GM18868 (cell line): ENCODE measurements around the gene TK2.
"Not testable (repeated sequence)": the region's sequence is repeated elsewhere in the genome, so short reads cannot be mapped to it uniquely, and the experiment has no call there.

Source experiments
- ATAC-seq: cut with Tn5 transposase; IDR thresholded peaks from one replicate; pipeline ENCODE4 v1.9.1; 2021; ENCODE audit warnings: mild to moderate bottlenecking, moderate library complexity; ENCODE audit not compliant: unreplicated experiment

The TK2 gene

DNA sequence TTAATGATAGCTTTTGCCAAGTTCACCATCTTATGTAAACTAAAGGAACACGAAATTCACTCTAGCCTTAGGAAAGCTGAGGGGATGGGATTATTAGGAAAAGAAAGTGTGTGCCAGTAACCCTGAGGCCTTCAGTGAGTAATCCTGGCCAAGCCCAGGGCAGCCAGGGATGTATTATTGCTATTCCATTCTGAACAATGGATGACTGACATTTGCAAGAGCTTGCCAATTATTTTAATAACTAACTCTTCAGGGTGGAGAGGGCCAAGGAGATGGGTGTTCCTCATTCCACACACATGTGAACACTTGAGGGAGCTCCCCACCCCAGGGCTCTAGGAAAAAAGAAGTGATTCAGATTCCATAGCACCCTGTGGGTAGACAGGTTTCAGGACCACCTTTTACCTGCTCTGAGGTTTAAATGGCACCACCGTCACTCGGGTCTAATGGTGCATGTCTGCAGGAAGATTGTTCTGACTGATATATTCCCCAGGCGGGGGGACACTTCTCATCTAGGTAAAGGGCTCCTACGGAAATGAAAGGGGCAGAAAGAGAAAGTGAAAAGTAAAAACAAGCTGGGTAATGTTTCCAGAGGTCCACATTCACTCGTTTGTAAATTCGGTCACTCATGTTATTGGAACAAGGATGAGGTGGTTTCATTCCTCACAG lies 41.5 kb downstream of the TK2 start:
- ATAC-seq: peak; percentile 88

GRCh38 chr16:66507731-66508239 lies 42.1 kb downstream of the TK2 start:
- ATAC-seq: no peak

DNA sequence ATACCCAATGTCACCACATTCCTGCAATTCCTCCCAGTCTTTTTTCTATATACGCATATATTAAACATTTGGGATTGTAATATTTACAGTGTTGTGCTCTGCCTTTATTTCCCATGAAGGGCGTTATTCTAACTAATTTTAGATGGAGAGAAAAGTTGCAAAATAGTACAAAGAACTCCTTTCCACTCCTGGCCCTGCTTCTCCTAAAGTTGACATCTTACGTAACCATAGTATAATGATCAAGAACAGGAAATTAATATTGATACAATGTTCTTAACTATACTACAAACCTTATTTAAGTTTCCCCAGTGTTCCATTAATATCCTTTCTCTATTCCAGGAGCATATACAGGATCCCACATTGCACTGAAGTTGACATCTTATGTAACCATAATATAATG lies 46.3 kb downstream of the TK2 start:
- ATAC-seq: no peak

- ATAC-seq: no peak
Observed at GRCh38 chr16:66503030-66503429, 46.9 kb downstream of the TK2 start.

GRCh38 chr16:66502020-66502913 lies 47.7 kb downstream of the TK2 start:
- ATAC-seq: no peak

GRCh38 chr16:66501563-66501962 lies 48.4 kb downstream of the TK2 start:
- ATAC-seq: not testable (repeated sequence)

- ATAC-seq: not testable (repeated sequence)
Observed at GRCh38 chr16:66497921-66498320, 52.0 kb downstream of the TK2 start.

GRCh38 chr16:66496226-66496625 lies 53.7 kb downstream of the TK2 start:
- not testable (repeated sequence) for ATAC-seq

DNA sequence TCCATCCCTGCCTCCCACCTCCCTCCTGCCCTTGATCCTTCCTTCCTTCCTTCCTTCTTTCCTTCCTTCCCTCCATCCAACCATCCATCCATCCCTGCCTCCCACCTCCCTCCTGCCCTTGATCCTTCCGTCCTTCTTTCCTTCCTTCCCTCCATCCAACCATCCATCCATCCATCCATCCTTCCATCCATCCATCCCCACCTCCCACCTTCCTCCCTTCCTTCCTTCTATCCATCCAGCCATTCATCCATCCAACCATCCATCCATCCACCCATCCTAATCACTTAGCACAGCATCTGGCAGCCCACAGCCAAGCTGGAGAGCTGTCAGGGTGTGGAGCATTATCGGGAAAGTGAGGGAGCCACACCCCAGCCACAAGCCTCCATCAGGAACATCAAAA lies 54.5 kb downstream of the TK2 start:
- no peak for ATAC-seq

DNA sequence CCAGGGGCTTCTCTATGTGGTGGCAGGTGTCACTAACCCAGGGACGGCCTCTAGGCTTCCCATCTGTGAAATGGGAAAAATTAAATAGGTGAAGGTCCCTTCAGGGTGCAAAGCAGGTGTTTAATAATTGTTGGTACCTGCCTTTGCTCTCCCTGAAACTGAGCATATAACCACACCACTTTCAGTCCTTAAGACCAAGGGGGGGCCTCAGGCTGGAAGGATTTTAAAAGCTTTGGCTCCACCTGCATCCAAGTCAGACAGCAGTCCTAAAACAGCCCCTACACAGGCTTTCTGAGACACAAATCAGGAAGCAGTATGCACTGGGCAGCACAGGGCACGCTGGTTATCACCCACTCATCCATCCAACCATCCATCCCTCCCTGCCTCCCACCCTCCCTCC lies 55.0 kb downstream of the TK2 start:
- ATAC-seq: no peak

GRCh38 chr16:66493490-66494401 lies 56.2 kb downstream of the TK2 start:
- no peak for ATAC-seq

- no peak for ATAC-seq
Observed at GRCh38 chr16:66491716-66492064, 58.2 kb downstream of the TK2 start.

GRCh38 chr16:66490774-66491715 lies 58.9 kb downstream of the TK2 start:
- ATAC-seq: no peak

DNA sequence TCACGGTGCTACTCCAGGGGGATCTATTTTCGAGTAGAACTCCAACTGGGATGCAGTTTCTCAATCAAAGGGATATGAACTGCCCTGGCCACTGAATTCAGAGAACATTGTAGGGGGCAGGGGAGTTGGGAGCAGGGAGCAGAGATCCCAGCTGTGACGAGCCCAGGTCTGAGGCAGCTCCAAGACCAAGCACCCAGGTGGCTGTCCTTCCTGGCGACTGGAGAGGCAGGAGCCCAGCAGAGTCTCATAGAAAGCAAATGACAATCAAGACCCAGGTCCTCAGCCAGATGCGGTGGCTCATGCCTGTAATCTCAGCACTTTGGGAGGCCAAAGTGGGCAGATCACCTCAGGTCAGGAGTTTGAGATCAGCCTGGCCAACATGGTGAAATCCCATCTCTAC lies 60.1 kb downstream of the TK2 start:
- ATAC-seq: no peak

DNA sequence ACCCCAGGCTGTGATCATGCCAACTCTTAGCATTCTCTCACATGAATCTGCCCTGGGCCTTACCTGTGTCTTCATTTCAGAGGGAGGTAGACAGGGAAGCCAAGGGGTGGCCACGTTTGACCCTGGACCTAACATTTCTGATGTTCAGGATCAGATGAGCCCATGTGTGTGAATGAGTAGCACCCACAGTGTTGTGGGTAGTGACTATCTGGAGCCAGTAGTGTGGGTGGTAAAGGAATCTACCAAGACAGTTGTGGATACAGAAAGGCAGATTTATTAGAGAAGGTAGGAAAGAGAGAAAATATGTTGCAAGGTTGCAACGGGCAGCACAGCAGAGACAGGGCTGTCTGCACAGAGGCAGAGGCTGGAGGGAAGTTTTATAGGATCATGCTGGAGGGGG lies 60.5 kb downstream of the TK2 start:
- ATAC-seq: no peak

- ATAC-seq: no peak
Observed at GRCh38 chr16:66488505-66488904, 61.4 kb downstream of the TK2 start.

DNA sequence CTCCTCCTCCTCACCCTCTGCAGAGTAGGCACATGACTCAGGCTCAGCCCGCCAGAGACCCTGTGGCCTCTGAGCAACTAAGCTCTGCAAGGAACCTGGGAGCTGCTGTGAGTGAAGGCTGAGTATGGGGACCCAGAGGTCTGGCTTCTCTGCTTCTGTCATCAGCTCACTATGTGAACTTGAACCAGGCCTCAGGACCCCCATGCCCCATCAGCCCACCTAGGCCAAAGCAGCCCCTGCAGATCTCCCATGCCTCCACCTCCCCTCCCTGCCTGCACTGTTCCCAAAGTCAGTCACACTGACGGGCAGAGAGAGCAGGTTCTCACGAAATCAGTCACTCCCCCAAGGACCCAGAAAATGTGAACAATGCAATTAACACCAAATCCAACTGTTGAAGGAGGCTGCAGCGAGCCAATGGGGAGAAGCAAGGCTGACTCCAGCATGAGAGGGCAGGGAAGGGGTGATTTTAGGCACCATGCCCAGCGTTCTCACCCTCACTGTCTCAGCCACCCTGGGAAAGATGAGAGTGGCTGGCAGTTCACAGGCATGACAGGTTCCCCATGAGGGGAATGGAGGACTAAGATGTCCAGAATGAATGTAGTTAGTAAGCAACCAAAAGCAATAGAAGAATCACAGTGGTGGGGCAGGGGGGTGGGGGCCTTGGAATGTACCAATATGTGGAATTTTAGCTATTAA lies 62.2 kb downstream of the TK2 start:
- ATAC-seq: no peak

DNA sequence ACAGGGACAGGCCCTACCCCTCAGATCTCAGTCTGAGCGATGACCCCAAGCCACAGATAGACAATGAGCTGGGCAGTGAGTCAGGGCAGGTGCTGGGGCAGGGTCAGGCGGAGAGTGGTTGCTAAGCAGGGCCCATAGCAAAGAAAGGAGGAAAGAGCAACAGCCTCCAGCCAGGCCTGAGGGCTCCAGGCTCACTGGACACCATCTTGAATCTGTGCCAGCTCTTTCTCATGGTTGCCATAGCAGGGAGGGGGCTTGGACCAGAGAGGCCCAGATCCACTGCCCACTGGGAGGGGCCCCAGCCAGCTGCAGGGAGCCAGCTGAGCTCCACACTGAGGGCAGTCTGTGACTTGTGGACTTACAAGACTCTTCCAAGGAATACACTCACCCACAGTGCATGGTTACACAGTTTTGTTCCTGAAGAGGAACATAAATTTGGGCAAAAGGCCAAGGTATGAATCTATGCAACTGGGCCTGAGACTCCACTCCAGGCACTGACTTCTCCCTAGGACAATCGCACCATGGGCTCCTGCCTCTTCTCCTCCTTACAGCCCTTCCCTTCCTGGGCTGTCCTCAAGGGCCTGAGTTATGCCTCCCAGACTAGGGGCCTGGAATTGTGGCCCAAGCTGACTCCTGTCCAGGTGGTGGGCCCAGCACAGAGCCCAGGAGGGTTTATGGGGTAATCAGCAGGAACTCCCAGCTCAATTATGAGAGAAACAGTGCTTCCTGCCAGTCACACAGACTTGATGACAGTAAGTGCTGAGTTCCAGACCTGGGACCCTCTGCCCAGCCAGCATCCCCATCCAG lies 62.9 kb downstream of the TK2 start:
- ATAC-seq: no peak
